Fibroblast of lung (primary cell): Measurements from ENCODE around the gene NAPB. TPM values are rescaled to one million over a fixed set of nuclear protein-coding genes. Genes with fewer than 3 reads are reported as not detected.
"Not testable (repeated sequence)": the region's sequence is repeated elsewhere in the genome, so short reads cannot be mapped to it uniquely, and the experiment has no call there.

ENCODE experiments used
- DNase-seq, 2 donors: peaks; one replicate each; pipeline versions ENCODE4 v3.0.0 to v3.0.0-alpha.2; 2010; ENCODE audit warnings: low read depth in 2 of 2
- H2AFZ ChIP-seq: 2 replicates; pipeline ENCODE4 v1.5.1; 2012; ENCODE audit warnings: low read length, control low read depth, inconsistent platforms
- H3K27ac ChIP-seq: 2 replicates; pipeline ENCODE4 v1.5.1; 2011; ENCODE audit warnings: low read length, control low read depth; ENCODE audit not compliant: insufficient read depth
- H3K27me3 ChIP-seq: 2 replicates; pipeline ENCODE4 v1.5.1; 2011; ENCODE audit warnings: mild to moderate bottlenecking, low read length; ENCODE audit not compliant: control insufficient read depth, insufficient read depth
- H3K36me3 ChIP-seq: 2 replicates; pipeline ENCODE4 v1.5.1; 2011; ENCODE audit warnings: low read length; ENCODE audit not compliant: control insufficient read depth, insufficient read depth
- H3K4me1 ChIP-seq: 2 replicates; pipeline ENCODE4 v1.5.1; 2011; ENCODE audit warnings: low read length; ENCODE audit not compliant: control insufficient read depth, insufficient read depth; ENCODE audit errors: extremely low read depth
- H3K4me2 ChIP-seq: 2 replicates; pipeline ENCODE4 v1.5.1; 2011; ENCODE audit warnings: low read length, control low read depth; ENCODE audit not compliant: insufficient read depth; ENCODE audit errors: extremely low read depth
- H3K4me3 ChIP-seq, 4 experiments: fragments of 200-600 bp in 1 of 4; sonication (generic) in 1 of 4; replicated peaks in 1 of 4; 2 replicates each; pipeline ENCODE4 v1.5.1; 2011 to 2016; ENCODE audit warnings: low read length in 4 of 4, low read depth in 3 of 4, mild to moderate bottlenecking in 3 of 4, control low read depth in 2 of 4, inconsistent platforms in 1 of 4, mixed read lengths in 1 of 4; ENCODE audit not compliant: insufficient read depth in 1 of 4; ENCODE audit errors: control extremely low read depth in 1 of 4
- H3K79me2 ChIP-seq: 2 replicates; pipeline ENCODE4 v1.5.1; 2012; ENCODE audit warnings: mild to moderate bottlenecking, low read length, inconsistent platforms; ENCODE audit not compliant: control insufficient read depth, insufficient read depth
- H3K9ac ChIP-seq: 2 replicates; pipeline ENCODE4 v1.5.1; 2011; ENCODE audit warnings: mild to moderate bottlenecking, low read length, control low read depth; ENCODE audit not compliant: insufficient read depth
- H3K9me3 ChIP-seq: 2 replicates; pipeline ENCODE4 v1.5.1; 2012; ENCODE audit warnings: low read depth, low read length; ENCODE audit not compliant: control insufficient read depth, insufficient read depth
- H4K20me1 ChIP-seq: 2 replicates; pipeline ENCODE4 v1.5.1; 2011; ENCODE audit warnings: low read length; ENCODE audit not compliant: control insufficient read depth, insufficient read depth; ENCODE audit errors: extremely low read depth
- EZH2 ChIP-seq: IDR thresholded peaks from 2 replicates; pipeline ENCODE4 v1.5.1; 2012; ENCODE audit warnings: low read length, control low read depth, mild to moderate bottlenecking; ENCODE audit errors: missing control alignments
- polyA minus RNA-seq: library from RNA; depleted of rRNA, polyadenylated mRNA; stranded (reverse); fragments of >200 nt; gene quantifications from 2 replicates; pipeline ENCODE4 v1.2.3, GENCODE V29; 2011; ENCODE audit warnings: low replicate concordance
- polyA plus RNA-seq, 2 donors: library from polyadenylated mRNA; depleted of rRNA in 1 of 2; stranded (reverse) in 1 of 2; unstranded in 1 of 2; fragments of >200 nt; gene quantifications; 2 replicates each; pipeline ENCODE4 v1.2.1, GENCODE V29; 2011 to 2012; ENCODE audit warnings: missing spikeins in 1 of 2
- total RNA-seq: library from RNA; depleted of rRNA; stranded (reverse); fragments of >200 nt; gene quantifications from 2 replicates; pipeline ENCODE4 v1.2.1, GENCODE V29; 2014
- TF ChIP-seq, protein P1 (sequence below), 2 donors: IDR thresholded peaks in 1 of 2; conservative IDR thresholded peaks in 1 of 2; 1 replicate in 1 of 2; 2 replicates in 1 of 2; pipeline ENCODE4 v1.5.1; 2011 to 2012; ENCODE audit warnings: low read length in 2 of 2, control low read depth in 1 of 2, inconsistent platforms in 1 of 2, low read depth in 1 of 2, mild to moderate bottlenecking in 1 of 2

NAPB gene
- 7.7 and 12.6 TPM in 2 replicates for total RNA-seq
- 3.3 and 5.1 TPM in 2 replicates for polyA plus RNA-seq
- 1.8 and 2.6 TPM in 2 replicates for polyA plus RNA-seq (2012)
- polyA minus RNA-seq = 0.16 and 0.37 TPM in 2 replicates

GRCh38 chr20:23420943-23421931 lies at the start of gene NAPB:
Gene NAPB (minus strand): TSS chr20:23421488. CDS start chr20:23421402, 86 bp downstream.
- Histone ChIP-seq H3K9me3 (no peaks in the 10 kb centered on the region), H3K36me3 (no peaks in the 10 kb centered on the region), H3K4me1 (no peaks in the 10 kb centered on the region), H3K27me3 (no peaks in the 10 kb centered on the region), H4K20me1 (no peaks in the 10 kb centered on the region), H3K9ac (peak within 1 kb of the TSS; percentile 83), H3K4me3 (peak within 1 kb of the TSS; percentile 85 to 92 (median 88)), H3K4me2 (peak within 1 kb of the TSS; percentile 91), H3K79me2 (peaks cover 37% of the 10 kb centered on the region), H2AFZ (peak within 1 kb of the TSS; percentile 93), H3K27ac (peak within 1 kb of the TSS; percentile 85)
- peak; percentile 88 to 89 for DNase-seq
- TF ChIP-seq, protein P1, sequence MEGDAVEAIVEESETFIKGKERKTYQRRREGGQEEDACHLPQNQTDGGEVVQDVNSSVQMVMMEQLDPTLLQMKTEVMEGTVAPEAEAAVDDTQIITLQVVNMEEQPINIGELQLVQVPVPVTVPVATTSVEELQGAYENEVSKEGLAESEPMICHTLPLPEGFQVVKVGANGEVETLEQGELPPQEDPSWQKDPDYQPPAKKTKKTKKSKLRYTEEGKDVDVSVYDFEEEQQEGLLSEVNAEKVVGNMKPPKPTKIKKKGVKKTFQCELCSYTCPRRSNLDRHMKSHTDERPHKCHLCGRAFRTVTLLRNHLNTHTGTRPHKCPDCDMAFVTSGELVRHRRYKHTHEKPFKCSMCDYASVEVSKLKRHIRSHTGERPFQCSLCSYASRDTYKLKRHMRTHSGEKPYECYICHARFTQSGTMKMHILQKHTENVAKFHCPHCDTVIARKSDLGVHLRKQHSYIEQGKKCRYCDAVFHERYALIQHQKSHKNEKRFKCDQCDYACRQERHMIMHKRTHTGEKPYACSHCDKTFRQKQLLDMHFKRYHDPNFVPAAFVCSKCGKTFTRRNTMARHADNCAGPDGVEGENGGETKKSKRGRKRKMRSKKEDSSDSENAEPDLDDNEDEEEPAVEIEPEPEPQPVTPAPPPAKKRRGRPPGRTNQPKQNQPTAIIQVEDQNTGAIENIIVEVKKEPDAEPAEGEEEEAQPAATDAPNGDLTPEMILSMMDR (conservative IDR thresholded peaks at IDR 0.05 in 1 of 2, IDR thresholded peaks at IDR 0.05 in 1 of 2; ENCODE audit: low read depth in 1 of 2, low read length in 2 of 2) = peak in 1 of 2 donors; percentile 40
- TF ChIP-seq EZH2 = no peak

GRCh38 chr20:23466961-23467360 lies 45.7 kb upstream of the NAPB start:
- H3K36me3 ChIP-seq, H3K4me2 ChIP-seq, H2AFZ ChIP-seq, H3K79me2 ChIP-seq, DNase-seq, H3K4me1 ChIP-seq, H4K20me1 ChIP-seq, H3K27ac ChIP-seq, H3K4me3 ChIP-seq, H3K9ac ChIP-seq, H3K27me3 ChIP-seq, H3K9me3 ChIP-seq: not testable (repeated sequence)

DNA sequence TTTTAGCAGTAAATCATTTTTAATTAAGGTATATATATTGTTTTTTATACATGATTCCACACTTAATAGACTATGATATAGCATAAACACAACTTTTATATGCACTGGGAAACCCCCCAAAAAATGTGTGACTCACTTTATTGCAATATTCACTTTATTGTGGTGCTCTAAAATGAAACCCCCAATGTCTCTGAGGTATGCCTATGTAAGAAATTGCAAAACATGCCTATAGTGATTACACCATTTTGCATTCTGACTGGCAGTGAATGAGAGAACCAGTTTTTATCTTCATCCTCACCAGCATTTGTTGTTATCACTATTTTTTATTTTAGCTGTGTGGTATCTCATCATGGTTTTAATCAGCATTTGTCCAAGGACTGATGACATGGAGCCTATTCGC lies 39.9 kb upstream of the NAPB start:
- TF ChIP-seq EZH2 = no peak
- TF ChIP-seq, protein P1 (conservative IDR thresholded peaks at IDR 0.05 in 1 of 2, IDR thresholded peaks at IDR 0.05 in 1 of 2; ENCODE audit: low read depth in 1 of 2, low read length in 2 of 2) = no peak
- H3K27ac ChIP-seq = no peak overlapping the region

More for the DNA sequence above, 39.9 kb upstream of the NAPB start:
- Histone ChIP-seq H2AFZ (no peak overlapping the region), H3K79me2 (no peaks in the 10 kb centered on the region), H3K9me3 (no peaks in the 10 kb centered on the region), H3K9ac (no peak overlapping the region), H4K20me1 (no peaks in the 10 kb centered on the region), H3K4me2 (no peak overlapping the region), H3K36me3 (no peaks in the 10 kb centered on the region), H3K27me3 (no peaks in the 10 kb centered on the region), H3K4me1 (no peaks in the 10 kb centered on the region), H3K4me3 (no peak overlapping the region)
- no peak for DNase-seq
